ENCODE results near the gene PHLDB1.

Gene PHLDB1

DNA sequence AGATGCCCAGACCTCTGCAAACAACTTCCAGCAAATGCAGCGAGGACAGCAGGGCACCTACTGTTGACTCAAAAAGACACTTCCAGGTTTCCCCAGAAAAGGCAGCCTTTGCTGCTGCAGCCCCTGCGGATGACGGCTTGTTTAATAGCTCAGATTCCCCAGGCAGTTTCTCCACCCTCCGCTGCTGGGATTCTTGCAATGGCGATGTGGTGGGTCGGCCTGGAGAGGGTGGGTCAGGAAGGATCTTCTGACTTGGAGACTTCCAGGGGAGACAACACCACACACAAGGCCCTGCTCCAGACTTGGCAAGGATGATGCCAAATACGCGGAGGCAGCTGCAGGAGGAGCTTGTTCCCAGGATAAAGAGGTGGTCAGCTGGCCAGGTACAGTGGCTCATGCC is 89.9 kb downstream of the PHLDB1 start:
- DNase-seq (ENCODE audit: low read depth) = no peak
- no peak overlapping the region for H3K4me3 ChIP-seq (ENCODE audit: low read depth, low read length)

- H3K4me3 ChIP-seq (ENCODE audit: low read depth, low read length) = no peak overlapping the region
- no peak for DNase-seq (ENCODE audit: low read depth)
These were observed 92.2 kb downstream of the PHLDB1 start for GRCh38 chr11:118699506-118700220.

DNA sequence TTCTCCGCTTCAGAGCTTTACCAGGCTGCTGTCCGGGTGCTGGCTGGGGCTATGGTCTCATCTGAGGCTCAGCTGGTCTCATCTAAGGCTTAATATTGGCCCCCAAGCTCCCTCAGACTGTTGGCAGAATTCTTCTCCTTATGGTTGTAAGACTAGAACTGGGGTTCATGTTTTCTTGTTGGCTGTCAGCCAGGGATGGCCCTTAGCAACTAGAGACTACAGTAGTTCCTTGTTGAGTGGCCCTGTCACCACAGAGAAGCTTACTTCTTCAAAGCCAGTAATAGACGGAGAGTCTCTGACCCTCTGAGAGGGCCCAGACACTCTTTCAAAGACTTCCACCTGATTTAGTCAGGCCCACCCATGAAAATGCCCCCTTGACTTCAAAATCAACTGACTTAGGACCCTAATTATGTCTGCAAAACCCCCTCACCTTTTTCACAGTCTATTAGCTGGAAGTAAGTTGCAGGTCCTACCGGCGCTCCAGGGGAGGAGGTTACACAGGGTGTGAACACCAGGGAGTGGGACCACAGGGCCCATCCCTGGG is 96.2 kb downstream of the PHLDB1 start:
- no peak overlapping the region for H3K4me3 ChIP-seq (ENCODE audit: low read depth, low read length)
- no peak for DNase-seq (ENCODE audit: low read depth)

GRCh38 chr11:118705111-118705741 is 97.8 kb downstream of the PHLDB1 start:
- DNase-seq (ENCODE audit: low read depth) = no peak

DNA sequence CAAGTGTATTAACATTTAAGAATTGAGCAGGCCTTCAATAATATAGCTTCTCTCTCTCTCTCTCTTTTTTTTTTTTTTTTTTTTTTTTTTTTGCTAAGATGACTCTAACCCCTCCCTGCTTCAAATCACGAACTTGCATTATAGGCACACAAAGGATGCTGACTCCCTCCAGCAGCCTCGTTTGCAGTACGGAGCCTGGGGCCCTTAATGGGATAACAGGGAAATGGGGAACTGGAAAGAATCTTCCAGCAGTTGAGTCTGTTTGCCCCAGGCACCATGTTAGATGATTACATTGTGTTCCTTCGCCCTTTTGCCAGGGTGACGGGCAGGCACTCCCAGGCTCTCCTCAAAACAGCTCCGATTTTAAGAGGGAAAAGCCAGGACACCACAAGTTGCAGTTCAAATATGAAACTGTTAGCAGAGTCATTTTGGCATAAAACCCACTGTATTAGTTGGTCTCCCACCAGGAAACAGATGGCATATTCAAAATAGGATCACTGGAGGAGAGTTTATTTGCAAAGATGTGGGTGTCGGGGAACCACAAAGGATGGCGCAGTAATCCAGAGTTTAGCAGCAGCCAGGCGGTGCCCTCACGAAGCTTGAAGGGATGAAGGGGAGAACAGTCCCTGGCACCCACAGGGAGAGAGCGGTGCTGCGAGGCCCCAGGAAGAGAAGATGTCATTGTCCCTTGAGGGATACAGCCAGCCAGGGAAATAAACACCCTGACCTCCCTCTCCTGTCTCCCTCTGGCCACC is 98.6 kb downstream of the PHLDB1 start:
- DNase-seq (ENCODE audit: low read depth) = no peak
- no peak overlapping the region for H3K4me3 ChIP-seq (ENCODE audit: low read depth, low read length)

More at GRCh38 chr11:118705111-118705741, 97.8 kb downstream of the PHLDB1 start:
- no peak overlapping the region for H3K4me3 ChIP-seq (ENCODE audit: low read depth, low read length)

- no peak for DNase-seq (ENCODE audit: low read depth)
- no peak overlapping the region for H3K4me3 ChIP-seq (ENCODE audit: low read depth, low read length)
These were observed 99.1 kb downstream of the PHLDB1 start for GRCh38 chr11:118706546-118706825.
